GM12865 (cell line): Measurements from ENCODE around the gene PUS1.
"Not testable (repeated sequence)": the region's sequence is repeated elsewhere in the genome, so short reads cannot be mapped to it uniquely, and the experiment has no call there.

ENCODE experiments used
- DNase-seq: peaks from one replicate; pipeline ENCODE4 v3.0.0; 2010; ENCODE audit warnings: low read depth
- H3K4me3 ChIP-seq: 2 replicates; pipeline ENCODE4 v1.5.1; 2011; ENCODE audit warnings: mild to moderate bottlenecking, low read depth, low read length, control low read depth
- CTCF ChIP-seq: IDR thresholded peaks from 2 replicates; pipeline ENCODE4 v1.5.1; 2011; ENCODE audit warnings: low read length, control low read depth, low read depth, inconsistent platforms; ENCODE audit not compliant: insufficient read depth; ENCODE audit errors: missing control alignments

PUS1 gene

GRCh38 chr12:131948166-131948712 is 19.2 kb downstream of the PUS1 start:
- no peak for TF ChIP-seq CTCF
- no peak for DNase-seq

GRCh38 chr12:131948713-131949430 is 19.8 kb downstream of the PUS1 start:
- H3K4me3 ChIP-seq: peak overlapping the region; percentile 45
- DNase-seq: not testable (repeated sequence)

More at GRCh38 chr12:131948166-131948712, 19.2 kb downstream of the PUS1 start:
- no peak overlapping the region for H3K4me3 ChIP-seq

- TF ChIP-seq CTCF: peak; percentile 67
- H3K4me3 ChIP-seq: peak within 1 kb of the TSS; percentile 97
- DNase-seq: peak; percentile 97
Measured at GRCh38 chr12:131949431-131950181, 20.5 kb downstream of the PUS1 start, which contains the start of gene EP400. Gene EP400 (plus strand): TSS chr12:131949942. CDS start chr12:131960620, 10,678 bp downstream.

- peak; percentile 52 for DNase-seq
- TF ChIP-seq CTCF: no peak
- H3K4me3 ChIP-seq: peak overlapping the region; percentile 97
Measured at GRCh38 chr12:131950182-131950913, 21.3 kb downstream of the PUS1 start.

- not testable (repeated sequence) for DNase-seq
Measured at GRCh38 chr12:131953810-131954209, 24.7 kb downstream of the PUS1 start.

GRCh38 chr12:131954460-131954859 is 25.4 kb downstream of the PUS1 start:
- H3K4me3 ChIP-seq, DNase-seq: not testable (repeated sequence)

More at GRCh38 chr12:131953810-131954209, 24.7 kb downstream of the PUS1 start:
- H3K4me3 ChIP-seq: not testable (repeated sequence)

- no peak for TF ChIP-seq CTCF
- no peak for DNase-seq
- no peak overlapping the region for H3K4me3 ChIP-seq
Measured at GRCh38 chr12:131959116-131959515, 30.0 kb downstream of the PUS1 start.
